ENCODE measurements around the gene GPR119. TPM values are rescaled to one million over a fixed set of nuclear protein-coding genes. Genes with fewer than 3 reads are reported as not detected.
"Not testable (repeated sequence)": the region's sequence is repeated elsewhere in the genome, so short reads cannot be mapped to it uniquely, and the experiment has no call there.

GPR119 gene
- total RNA-seq, 2 donors from 2014 or later, result not detected

- no peak for ATAC-seq
- no peak for DNase-seq
- intact Hi-C loops (cut with DNase I), result no loop called here
Observed at GRCh38 chrX:130343411-130343810, 42.1 kb downstream of the GPR119 start.

- ATAC-seq (no peak), DNase-seq (no peak)
- intact Hi-C loops (cut with DNase I), result no loop called here
Observed at GRCh38 chrX:130340271-130340670, 45.2 kb downstream of the GPR119 start.

DNA sequence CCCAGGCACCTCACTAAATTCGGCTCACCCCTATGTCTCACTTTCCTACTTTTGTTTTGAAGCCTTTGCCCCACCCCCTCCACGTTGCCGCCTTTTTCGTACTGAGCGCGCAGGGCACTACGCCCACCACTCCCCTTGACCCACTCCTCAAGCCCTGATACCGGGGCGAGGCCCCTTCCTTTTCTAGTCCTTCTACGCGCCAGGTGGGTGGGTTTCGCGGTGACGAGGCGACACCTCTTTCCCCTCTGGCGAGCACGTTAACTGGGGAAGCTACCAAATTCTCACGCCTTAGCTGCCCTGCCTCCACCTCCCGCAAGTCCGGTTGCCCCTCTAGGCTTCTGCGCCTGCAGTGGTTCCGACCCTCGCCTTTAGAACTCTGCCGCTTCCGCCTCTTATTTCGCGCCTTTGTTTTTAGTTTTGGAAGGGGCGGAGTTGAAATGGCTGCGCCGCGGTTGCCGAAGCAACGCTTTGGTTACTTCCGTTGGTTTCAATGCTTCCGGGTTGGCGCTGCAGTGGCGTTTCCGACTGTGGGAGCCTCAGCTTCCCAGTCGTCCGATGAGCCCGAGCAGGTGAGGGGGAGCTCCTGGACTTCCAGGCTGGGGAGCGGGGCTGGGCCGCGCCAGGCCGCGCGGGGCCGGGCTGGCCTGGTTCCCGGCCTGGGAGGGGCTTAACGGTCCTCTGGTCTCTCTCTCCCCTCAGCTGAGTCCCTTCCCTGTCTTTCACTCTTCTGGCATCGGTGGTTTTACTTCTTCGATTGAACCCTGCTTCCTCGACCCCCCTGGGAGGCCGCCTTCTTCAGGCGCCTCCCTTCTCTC lies 45.9 kb downstream of the GPR119 start, which contains the start of gene SLC25A14:
Gene SLC25A14 (plus strand): TSS at position 512 of the 815 bp plus-strand sequence. CDS start 360 bp downstream, outside the sequence.
- intact Hi-C loops (cut with DNase I), result no loop called here
- DNase-seq (peak; percentile 81), ATAC-seq (peak; percentile 94 to 99)

GRCh38 chrX:130338869-130339268 lies 46.6 kb downstream of the GPR119 start:
- DNase-seq; ATAC-seq; intact Hi-C loops (cut with DNase I): not testable (repeated sequence)

DNA sequence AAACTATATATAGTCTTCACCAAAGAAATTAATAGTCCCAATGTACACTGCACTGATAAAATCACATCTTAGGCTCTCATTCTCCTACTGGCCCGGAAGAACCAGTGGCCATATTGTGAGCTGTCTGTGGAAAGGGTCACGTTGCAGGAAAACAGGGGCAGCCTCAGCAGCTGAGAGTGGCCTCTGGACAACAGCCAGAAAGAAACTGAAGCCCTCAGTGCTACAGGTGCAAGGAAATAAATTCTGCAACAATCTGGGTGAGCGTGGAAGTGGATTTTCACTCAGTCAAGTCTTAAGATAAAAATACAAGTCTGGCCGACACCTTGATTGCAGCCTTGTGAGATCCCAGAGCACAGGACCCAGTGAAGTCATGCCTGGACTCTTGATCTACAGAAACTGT lies 48.9 kb downstream of the GPR119 start:
- intact Hi-C loops (cut with DNase I), result no loop called here
- DNase-seq (no peak), ATAC-seq (no peak)

Other genes with a start within 250 kb of the GPR119 start
- gene AIFM1, start 219.8 kb downstream of the GPR119 start, total RNA-seq, result 10 to 100 TPM; 83.1 to 99.9 TPM
- 10 to 100 TPM in 1 of 2 donors, 1 to 10 TPM in 1; 3.8 to 19.2 TPM for gene RAB33A, start 213.7 kb downstream of the GPR119 start, total RNA-seq
- 1 to 10 TPM; 2.1 to 2.3 TPM for gene ZNF280C, start 116.8 kb downstream of the GPR119 start, total RNA-seq
- 1 to 10 TPM; 5.5 to 6.5 TPM for gene SLC25A14, start 45.8 kb downstream of the GPR119 start, total RNA-seq
- 10 to 100 TPM; 11.5 to 12.8 TPM for gene RBMX2, start 16.3 kb upstream of the GPR119 start, total RNA-seq

Data from left cardiac atrium (tissue), 4 donors.